ENCODE results near the gene MYBBP1A.
"Not testable (repeated sequence)": the region's sequence is repeated elsewhere in the genome, so short reads cannot be mapped to it uniquely, and the experiment has no call there.

- TF ChIP-seq, protein P1, sequence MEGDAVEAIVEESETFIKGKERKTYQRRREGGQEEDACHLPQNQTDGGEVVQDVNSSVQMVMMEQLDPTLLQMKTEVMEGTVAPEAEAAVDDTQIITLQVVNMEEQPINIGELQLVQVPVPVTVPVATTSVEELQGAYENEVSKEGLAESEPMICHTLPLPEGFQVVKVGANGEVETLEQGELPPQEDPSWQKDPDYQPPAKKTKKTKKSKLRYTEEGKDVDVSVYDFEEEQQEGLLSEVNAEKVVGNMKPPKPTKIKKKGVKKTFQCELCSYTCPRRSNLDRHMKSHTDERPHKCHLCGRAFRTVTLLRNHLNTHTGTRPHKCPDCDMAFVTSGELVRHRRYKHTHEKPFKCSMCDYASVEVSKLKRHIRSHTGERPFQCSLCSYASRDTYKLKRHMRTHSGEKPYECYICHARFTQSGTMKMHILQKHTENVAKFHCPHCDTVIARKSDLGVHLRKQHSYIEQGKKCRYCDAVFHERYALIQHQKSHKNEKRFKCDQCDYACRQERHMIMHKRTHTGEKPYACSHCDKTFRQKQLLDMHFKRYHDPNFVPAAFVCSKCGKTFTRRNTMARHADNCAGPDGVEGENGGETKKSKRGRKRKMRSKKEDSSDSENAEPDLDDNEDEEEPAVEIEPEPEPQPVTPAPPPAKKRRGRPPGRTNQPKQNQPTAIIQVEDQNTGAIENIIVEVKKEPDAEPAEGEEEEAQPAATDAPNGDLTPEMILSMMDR (IDR thresholded peaks at IDR 0.05 in 8 of 11, conservative IDR thresholded peaks at IDR 0.05 in 3 of 11) = not testable (repeated sequence)
- not testable (repeated sequence) for TF ChIP-seq POLR2A (IDR thresholded peaks at IDR 0.05)
These were observed 49.6 kb upstream of the MYBBP1A start for GRCh38 chr17:4604736-4605135.
